Muscle of back (tissue), 11 donors: Measurements from ENCODE around the gene SPIRE2. TPM values are rescaled to one million over a fixed set of nuclear protein-coding genes. Genes with fewer than 3 reads are reported as not detected.
"Not testable (repeated sequence)": the region's sequence is repeated elsewhere in the genome, so short reads cannot be mapped to it uniquely, and the experiment has no call there.

Experiments
- DNase-seq, 3 donors: peaks; one replicate each; pipeline versions ENCODE4 v3.0.0 to v3.0.0-alpha.2; 2013
- polyA plus RNA-seq, 10 donors: library from polyadenylated mRNA; unstranded; fragments of 120-200 nt; gene quantifications; one replicate each; pipeline ENCODE4 v1.2.1, GENCODE V29; 2013; ENCODE audit not compliant: insufficient read length in 10 of 10

The SPIRE2 gene
- polyA plus RNA-seq, 10 donors, result 1.6 to 4.9 (median 2.7) TPM

GRCh38 chr16:89912143-89912542, 83.9 kb downstream of the SPIRE2 start:
- DNase-seq, result no peak

- DNase-seq, result no peak
These were observed 84.4 kb downstream of the SPIRE2 start for GRCh38 chr16:89912627-89913026.

- no peak for DNase-seq
These were observed 85.4 kb downstream of the SPIRE2 start for GRCh38 chr16:89913408-89914387.

GRCh38 chr16:89914642-89915285, 86.5 kb downstream of the SPIRE2 start:
- not testable (repeated sequence) for DNase-seq

GRCh38 chr16:89915303-89916232, 87.3 kb downstream of the SPIRE2 start:
- DNase-seq, result no peak

- DNase-seq, result peak; percentile 34 to 81 (median 51)
These were observed 89.6 kb downstream of the SPIRE2 start for GRCh38 chr16:89917773-89918452.

GRCh38 chr16:89918453-89919347, 90.4 kb downstream of the SPIRE2 start, which contains the start of gene MC1R:
Gene MC1R, plus strand, starts transcription at chr16:89918862. Its CDS starts 397 bp downstream, at chr16:89919259.
- peak in 1 of 3 donors; percentile 63 for DNase-seq

GRCh38 chr16:89919535-89920406, 91.5 kb downstream of the SPIRE2 start:
- no peak for DNase-seq

GRCh38 chr16:89920723-89921122, 92.4 kb downstream of the SPIRE2 start:
- no peak for DNase-seq

Other genes starting within 250 kb of the SPIRE2 start
- 1 to 10 TPM in 4 of 10 donors, under 1 TPM in 6; 0.18 to 2.1 (median 0.94) TPM for gene DPEP1, start 214.8 kb upstream of the SPIRE2 start, polyA plus RNA-seq
- gene CHMP1A, start 170.8 kb upstream of the SPIRE2 start, polyA plus RNA-seq, result 10 to 100 TPM; 37.2 to 52.6 (median 46.5) TPM
- 1 to 10 TPM; 3.0 to 6.1 (median 4.2) TPM for gene SPATA33, start 170.6 kb upstream of the SPIRE2 start, polyA plus RNA-seq
- gene CDK10, start 141.8 kb upstream of the SPIRE2 start, polyA plus RNA-seq, result 10 to 100 TPM; 33.8 to 67.4 (median 45.5) TPM
- gene SPATA2L, start 126.8 kb upstream of the SPIRE2 start, polyA plus RNA-seq, result 1 to 10 TPM in 9 of 10 donors, under 1 TPM in 1; 1.00 to 3.5 (median 2.1) TPM
- gene VPS9D1, start 107.6 kb upstream of the SPIRE2 start, polyA plus RNA-seq, result 10 to 100 TPM in 4 of 10 donors, 1 to 10 TPM in 6; 7.4 to 12.4 (median 9.9) TPM
- gene ZNF276, start 106.9 kb upstream of the SPIRE2 start, polyA plus RNA-seq, result 10 to 100 TPM; 16.6 to 25.5 (median 21.9) TPM
- gene FANCA, start 11.8 kb upstream of the SPIRE2 start, polyA plus RNA-seq, result 10 to 100 TPM; 11.3 to 21.8 (median 14.8) TPM
- 100 to 1,000 TPM in 5 of 10 donors, 10 to 100 TPM in 5; 83.4 to 121 (median 99.3) TPM for gene TCF25, start 45.1 kb downstream of the SPIRE2 start, polyA plus RNA-seq
- gene MC1R, start 90.4 kb downstream of the SPIRE2 start, polyA plus RNA-seq, result 1 to 10 TPM in 9 of 10 donors, under 1 TPM in 1; 0.90 to 3.0 (median 1.8) TPM
- gene TUBB3, start 94.9 kb downstream of the SPIRE2 start, polyA plus RNA-seq, result 10 to 100 TPM in 3 of 10 donors, 1 to 10 TPM in 7; 4.5 to 14.5 (median 8.7) TPM
- gene DEF8, start 120.3 kb downstream of the SPIRE2 start, polyA plus RNA-seq, result 10 to 100 TPM; 24.1 to 40.4 (median 32.2) TPM
- gene DBNDD1, start 191.0 kb downstream of the SPIRE2 start, polyA plus RNA-seq, result 10 to 100 TPM in 2 of 10 donors, 1 to 10 TPM in 8; 6.9 to 12.3 (median 8.4) TPM
- gene PRDM7, start 248.9 kb downstream of the SPIRE2 start, polyA plus RNA-seq, result under 1 TPM in 2 of 10 donors, not detected in 8; 0.11 to 0.14 TPM